H1 (cell line): Measurements from ENCODE around the gene GFI1B. TPM values are rescaled to one million over a fixed set of nuclear protein-coding genes. Genes with fewer than 3 reads are reported as not detected.

Experiments
- CTCF ChIA-PET: fragments of 300-600 bp; sonication (Branson Sonifier 250); formaldehyde crosslinking; loops from one replicate; lab custom pipeline; 2021; ENCODE audit not compliant: partially characterized antibody; lab: Charles Lee
- POLR2A ChIA-PET: fragments of 300-600 bp; sonication (Branson Sonifier 250); formaldehyde crosslinking; loops from one replicate; lab custom pipeline; 2021; ENCODE audit warnings: inconsistent platforms; ENCODE audit not compliant: partially characterized antibody; lab: Charles Lee
- DNase-seq, 2 experiments: peaks; one replicate each; pipeline versions ENCODE4 v3.0.0 to v3.0.0-alpha.2; 2010 to 2022; ENCODE audit warnings: low spot score in 2 of 2, low read depth in 1 of 2, mixed read lengths in 1 of 2
- FAIRE-seq: peaks from 2 replicates; lab custom pipeline; 2011; peaks lifted over from hg19 to GRCh38; lab: Jason Lieb, UNC
- H2AFZ ChIP-seq: 2 replicates; pipeline ENCODE4 v1.8.1; 2012; ENCODE audit warnings: low read length, inconsistent platforms
- H2AK5ac ChIP-seq: 2 replicates; pipeline ENCODE4 v1.6.1; 2013; ENCODE audit warnings: low read depth, low read length
- H2BK120ac ChIP-seq: replicated peaks from 2 replicates; pipeline ENCODE3; 2013; ENCODE audit warnings: low read depth, low read length, inconsistent platforms
- H2BK12ac ChIP-seq: 2 replicates; pipeline ENCODE4 v1.6.1; 2013; ENCODE audit warnings: low read depth, low read length
- H2BK15ac ChIP-seq: 2 replicates; pipeline ENCODE4 v1.6.1; 2013; ENCODE audit warnings: low read length
- H2BK20ac ChIP-seq: 2 replicates; pipeline ENCODE4 v1.6.1; 2013; ENCODE audit warnings: low read length
- H2BK5ac ChIP-seq: 2 replicates; pipeline ENCODE4 v1.6.1; 2013; ENCODE audit warnings: low read depth, low read length
- H3K14ac ChIP-seq: 2 replicates; pipeline ENCODE4 v1.6.1; 2013; ENCODE audit warnings: inconsistent platforms; ENCODE audit not compliant: insufficient read length
- H3K18ac ChIP-seq: 2 replicates; pipeline ENCODE4 v1.6.1; 2013; ENCODE audit warnings: low read length; ENCODE audit errors: extremely low read depth
- H3K23ac ChIP-seq: 2 replicates; pipeline ENCODE4 v1.6.1; 2013; ENCODE audit warnings: inconsistent platforms; ENCODE audit not compliant: insufficient read length
- H3K23me2 ChIP-seq: 2 replicates; pipeline ENCODE4 v1.6.1; 2013; ENCODE audit warnings: low read depth, low read length
- H3K27ac ChIP-seq: 2 replicates; pipeline ENCODE4 v1.6.1; 2011; ENCODE audit warnings: low read depth, low read length, inconsistent platforms
- H3K27me3 ChIP-seq, 4 experiments: replicated peaks in 1 of 4; 1 replicate in 1 of 4; 2 replicates in 3 of 4; pipeline versions ENCODE4 v1.6.1 to v1.8.1; 2011 to 2013; ENCODE audit warnings: low read length in 3 of 4, mild to moderate bottlenecking in 3 of 4, inconsistent platforms in 2 of 4, mixed read lengths in 2 of 4, moderate library complexity in 1 of 4; ENCODE audit not compliant: control insufficient read depth in 3 of 4, insufficient read depth in 3 of 4; ENCODE audit errors: extremely low read depth in 1 of 4
- H3K36me3 ChIP-seq, 4 experiments: 2 replicates each; pipeline versions ENCODE4 v1.6.1 to v1.8.1; 2011 to 2013; ENCODE audit warnings: mild to moderate bottlenecking in 4 of 4, low read length in 3 of 4, moderate library complexity in 2 of 4, control low read depth in 1 of 4, inconsistent platforms in 1 of 4; ENCODE audit not compliant: insufficient read depth in 4 of 4, control insufficient read depth in 2 of 4
- H3K4ac ChIP-seq: replicated peaks from 2 replicates; pipeline ENCODE3; 2013; ENCODE audit warnings: low read length, low read depth, mixed read lengths, inconsistent platforms; ENCODE audit not compliant: insufficient read length
- H3K4me1 ChIP-seq, 4 experiments: replicated peaks in 1 of 4; 1 replicate in 1 of 4; 2 replicates in 3 of 4; pipeline versions ENCODE4 v1.6.1 to v1.8.1; 2011 to 2013; ENCODE audit warnings: low read length in 3 of 4, inconsistent platforms in 2 of 4, mixed read lengths in 1 of 4; ENCODE audit not compliant: insufficient read depth in 4 of 4, control insufficient read depth in 3 of 4
- H3K4me2 ChIP-seq, 2 experiments: 2 replicates each; pipeline versions ENCODE4 v1.6.1 to v1.8.1; 2011 to 2013; ENCODE audit warnings: low read depth in 2 of 2, low read length in 2 of 2, control low read depth in 1 of 2, inconsistent platforms in 1 of 2, mild to moderate bottlenecking in 1 of 2; ENCODE audit not compliant: insufficient read depth in 1 of 2
- H3K4me3 ChIP-seq, 4 experiments: fragments of 200-600, 300-600 bp in 1 of 4; sonication (generic), shearing (Covaris generic), sonication (Bioruptor Twin) in 1 of 4; 2 replicates each; pipeline versions ENCODE4 v1.5.1 to v1.8.1; 2011 to 2016; ENCODE audit warnings: low read length in 4 of 4, low read depth in 3 of 4, control low read depth in 2 of 4, inconsistent platforms in 2 of 4, mild to moderate bottlenecking in 2 of 4, mixed read lengths in 1 of 4, moderate library complexity in 1 of 4; ENCODE audit not compliant: insufficient read depth in 2 of 4; ENCODE audit errors: extremely low read depth in 1 of 4
- H3K56ac ChIP-seq: replicated peaks from 2 replicates; pipeline ENCODE3; 2013; ENCODE audit warnings: low read depth, mild to moderate bottlenecking, mixed read lengths, low read length, inconsistent platforms; ENCODE audit not compliant: insufficient read length
- H3K79me1 ChIP-seq: 2 replicates; pipeline ENCODE4 v1.6.1; 2013; ENCODE audit warnings: low read depth, low read length, control low read depth
- H3K79me2 ChIP-seq, 2 experiments: 2 replicates each; pipeline versions ENCODE4 v1.6.1 to v1.8.1; 2012 to 2013; ENCODE audit warnings: low read length in 2 of 2, mild to moderate bottlenecking in 2 of 2, inconsistent platforms in 1 of 2; ENCODE audit not compliant: insufficient read depth in 2 of 2, control insufficient read depth in 1 of 2
- H3K9ac ChIP-seq, 4 experiments: replicated peaks in 1 of 4; 1 replicate in 1 of 4; 2 replicates in 3 of 4; pipeline versions ENCODE4 v1.6.1 to v1.8.1; 2011 to 2013; ENCODE audit warnings: low read depth in 3 of 4, low read length in 3 of 4, control low read depth in 2 of 4, mild to moderate bottlenecking in 2 of 4, moderate library complexity in 2 of 4, inconsistent platforms in 1 of 4; ENCODE audit errors: extremely low read depth in 1 of 4
- H3K9me3 ChIP-seq, 2 experiments: 2 replicates each; pipeline versions ENCODE4 v1.6.1 to v1.8.1; 2012 to 2013; ENCODE audit warnings: mild to moderate bottlenecking in 2 of 2, moderate library complexity in 2 of 2, control low read depth in 1 of 2, inconsistent platforms in 1 of 2, low read depth in 1 of 2, low read length in 1 of 2, mixed read lengths in 1 of 2; ENCODE audit not compliant: insufficient read depth in 2 of 2
- H4K20me1 ChIP-seq, 2 experiments: replicated peaks in 1 of 2; 2 replicates each; pipeline versions ENCODE3 to v1.8.1; 2011 to 2013; ENCODE audit warnings: inconsistent platforms in 2 of 2, low read length in 2 of 2, mild to moderate bottlenecking in 1 of 2; ENCODE audit not compliant: insufficient read depth in 2 of 2, control insufficient read depth in 1 of 2
- H4K5ac ChIP-seq: 2 replicates; pipeline ENCODE4 v1.6.1; 2013; ENCODE audit warnings: low read length, low read depth, mixed read lengths, inconsistent platforms; ENCODE audit not compliant: insufficient read length
- H4K8ac ChIP-seq: 2 replicates; pipeline ENCODE4 v1.8.0; 2013; ENCODE audit warnings: mild to moderate bottlenecking, moderate library complexity, low read length, inconsistent platforms; ENCODE audit not compliant: insufficient read depth; ENCODE audit errors: extremely low read depth
- H4K91ac ChIP-seq: replicated peaks from 2 replicates; pipeline ENCODE3; 2013; ENCODE audit warnings: low read length, mixed read lengths, inconsistent platforms; ENCODE audit not compliant: insufficient read length
- NANOG ChIP-seq: IDR thresholded peaks from 2 replicates; pipeline ENCODE4 v1.6.1; 2011; ENCODE audit warnings: low read length, low read depth, mild to moderate bottlenecking, inconsistent platforms; ENCODE audit not compliant: insufficient read depth, poor library complexity, severe bottlenecking
- RFX5 ChIP-seq: IDR thresholded peaks from 2 replicates; pipeline ENCODE4 v1.6.1; 2011; ENCODE audit warnings: low read depth, low read length, improper control_type of control experiment, borderline replicate concordance
- SP2 ChIP-seq: IDR thresholded peaks from 2 replicates; pipeline ENCODE4 v1.6.1; 2012; ENCODE audit warnings: mild to moderate bottlenecking, low read length, inconsistent platforms
- SP4 ChIP-seq: IDR thresholded peaks from 2 replicates; pipeline ENCODE4 v1.6.1; 2012; ENCODE audit warnings: low read length, inconsistent platforms
- TEAD4 ChIP-seq: IDR thresholded peaks from 2 replicates; pipeline ENCODE4 v1.6.1; 2012; ENCODE audit warnings: low read depth, low read length, inconsistent platforms, mixed read lengths
- ZNF274 ChIP-seq: IDR thresholded peaks from 2 replicates; pipeline ENCODE4 v1.7.0; 2012; ENCODE audit warnings: low read length, borderline replicate concordance; ENCODE audit errors: extremely low read depth
- WGBS, 2 experiments: shearing (Covaris generic) in 1 of 2; methylation state at CpG; one replicate each; pipeline versions ENCODE4 v1.1.6 to v1.1.7; 2013 to 2015; ENCODE audit warnings: low lambda C conversion rate in 2 of 2, mixed read lengths in 2 of 2, inconsistent platforms in 1 of 2, low coverage in 1 of 2, missing lambda C conversion rate in 1 of 2; ENCODE audit not compliant: insufficient replicate concordance in 2 of 2, insufficient coverage in 1 of 2, insufficient read length in 1 of 2; ENCODE audit errors: extremely low coverage in 1 of 2, missing lambda C conversion rate in 1 of 2; 5-methylcytosine and 5-hydroxymethylcytosine counted together
- polyA plus RNA-seq, 7 experiments: library from polyadenylated mRNA; depleted of rRNA in 3 of 7; stranded (reverse) in 5 of 7; unstranded in 2 of 7; fragments of >200 nt in 5 of 7; fragments of 200-250 nt in 2 of 7; gene quantifications; 1 replicate in 5 of 7; 2 replicates in 1 of 7; 4 replicates in 1 of 7; pipeline versions ENCODE4 v1.2.1 to v1.2.3, GENCODE V29; 2011 to 2013; ENCODE audit warnings: missing spikeins in 2 of 7, mixed read lengths in 2 of 7
- total RNA-seq: library from RNA; stranded (reverse); fragmentation: NEBNext Ultra II Directional; extraction: Animal tissue kit (Norgen Biotek cat#: 25700); gene quantifications from 2 replicates; pipeline ENCODE4 v1.2.1, GENCODE V29; 2021

The GFI1B gene
- total and polyA plus RNA-seq, 2 of the 8 experiments (the other 6 are each of a cell fraction or from before 2014, with no cell fraction given): 0.09 to 0.11 TPM

DNA sequence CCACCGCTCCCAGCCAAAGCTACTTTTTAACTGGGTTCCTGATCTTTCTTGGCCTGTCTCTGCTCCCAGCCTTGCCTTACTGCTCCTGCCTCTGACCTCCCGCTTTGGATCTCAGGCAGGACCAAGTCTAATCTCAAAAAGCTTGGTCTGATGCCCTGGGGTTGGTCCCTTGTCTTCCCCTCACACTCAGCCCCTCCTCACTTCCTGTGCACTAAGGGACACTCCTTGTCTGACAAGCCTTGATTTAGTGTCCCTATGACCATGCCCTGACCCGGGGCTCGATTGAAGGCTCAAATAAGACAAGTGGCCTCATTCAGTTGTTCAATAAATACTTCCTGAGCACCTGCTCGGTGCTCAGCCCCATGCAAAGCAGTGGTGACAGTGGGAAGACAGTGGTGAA lies 48.6 kb downstream of the GFI1B start:
- peaks cover 9 to 15% of the 10 kb centered on the region in 2 experiments for H3K79me2 ChIP-seq

More for the DNA sequence above, 48.6 kb downstream of the GFI1B start:
- H2BK5ac ChIP-seq: no peak overlapping the region
- ChIA-PET POLR2A (interaction anchor here (0.6 kb wide), 1 partner anchor 1361 kb away, joined by 3 read pairs; no protein-coding TSS in a partner anchor), CTCF (interaction anchor here (0.9 to 6.0 kb wide), 4 partner anchors 11 to 124 kb away, joined by 3 to 57 read pairs (median 4); no protein-coding TSS in a partner anchor)
- H3K9me3 ChIP-seq: no peaks in the 10 kb centered on the region
- H3K4me3 ChIP-seq: no peak overlapping the region
- H3K4ac ChIP-seq: no peak overlapping the region
- no peak overlapping the region for H2AK5ac ChIP-seq
- peaks cover 8% of the 10 kb centered on the region; the same call in 1 of the 2 replicates for H3K23me2 ChIP-seq
- H3K23ac ChIP-seq: no peak overlapping the region
- no peak overlapping the region for H2BK120ac ChIP-seq
- no peak for DNase-seq
- peaks cover 0 to 1% (median 0%) of the 10 kb centered on the region in 4 experiments; a peak in 3 of 7 replicates for H3K27me3 ChIP-seq
- H4K91ac ChIP-seq: no peak overlapping the region
- no peak overlapping the region for H3K9ac ChIP-seq
- no peak overlapping the region for H2BK20ac ChIP-seq
- no peaks in the 10 kb centered on the region for H3K36me3 ChIP-seq
- H2BK15ac ChIP-seq: no peak overlapping the region
- no peak for FAIRE-seq
- H3K27ac ChIP-seq: no peak overlapping the region
- H3K4me2 ChIP-seq: no peak overlapping the region
- TF ChIP-seq TEAD4 (no peak), ZNF274 (no peak), RFX5 (no peak), SP4 (no peak), NANOG (no peak), SP2 (no peak)
- TF ChIP-seq, all 59 proteins: peak for 0
- Histone ChIP-seq H3K14ac (no peak overlapping the region), H3K79me1 (peaks cover 8% of the 10 kb centered on the region), H4K5ac (no peak overlapping the region), H3K18ac (no peak overlapping the region), H4K20me1 (peaks cover 0 to 2% of the 10 kb centered on the region in 2 experiments), H3K56ac (no peak overlapping the region), H3K4me1 (peaks cover 2 to 8% (median 3%) of the 10 kb centered on the region in 4 experiments; a peak in 6 of 7 replicates), H4K8ac (no peak overlapping the region), H2AFZ (no peak overlapping the region), H2BK12ac (no peak overlapping the region)
- WGBS, 2 experiments: 52% methylated on average over 5 of the region's 5 CpGs; no CpG with 5 or more reads in 1 of the 2 experiments
